ENCODE data around the gene ANKS6. TPM values are rescaled to one million over a fixed set of nuclear protein-coding genes. Genes with fewer than 3 reads are reported as not detected.

The ANKS6 gene
- polyA plus RNA-seq, 10 donors, result 9.8 to 18.5 (median 12.7) TPM

DNA sequence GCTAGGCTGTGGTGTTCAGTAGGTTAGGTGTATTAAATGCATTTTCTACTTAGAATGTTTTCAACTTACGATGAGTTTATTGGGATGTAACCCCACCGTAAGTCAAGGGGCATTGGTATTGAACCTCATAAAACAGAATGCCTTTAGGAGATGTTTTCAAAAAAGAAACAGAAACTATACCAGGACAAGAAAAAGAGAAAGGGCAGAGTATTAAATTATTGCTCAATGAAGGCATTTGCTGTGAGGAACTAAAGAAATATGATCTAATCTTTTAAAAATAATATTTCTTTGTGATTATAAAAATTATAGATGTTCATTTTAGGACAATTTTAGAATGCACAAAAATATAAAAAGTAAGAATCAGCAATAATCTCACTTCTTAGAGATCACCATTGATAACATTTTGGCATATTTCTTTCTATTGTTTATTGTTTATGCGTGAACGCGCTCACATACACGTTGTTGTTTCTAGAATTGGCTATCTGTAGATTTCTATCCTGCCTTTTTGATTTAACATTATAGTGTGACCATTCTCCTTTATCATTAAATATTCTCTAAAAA, 19.1 kb upstream of the ANKS6 start:
- DNase-seq, result no peak

DNA sequence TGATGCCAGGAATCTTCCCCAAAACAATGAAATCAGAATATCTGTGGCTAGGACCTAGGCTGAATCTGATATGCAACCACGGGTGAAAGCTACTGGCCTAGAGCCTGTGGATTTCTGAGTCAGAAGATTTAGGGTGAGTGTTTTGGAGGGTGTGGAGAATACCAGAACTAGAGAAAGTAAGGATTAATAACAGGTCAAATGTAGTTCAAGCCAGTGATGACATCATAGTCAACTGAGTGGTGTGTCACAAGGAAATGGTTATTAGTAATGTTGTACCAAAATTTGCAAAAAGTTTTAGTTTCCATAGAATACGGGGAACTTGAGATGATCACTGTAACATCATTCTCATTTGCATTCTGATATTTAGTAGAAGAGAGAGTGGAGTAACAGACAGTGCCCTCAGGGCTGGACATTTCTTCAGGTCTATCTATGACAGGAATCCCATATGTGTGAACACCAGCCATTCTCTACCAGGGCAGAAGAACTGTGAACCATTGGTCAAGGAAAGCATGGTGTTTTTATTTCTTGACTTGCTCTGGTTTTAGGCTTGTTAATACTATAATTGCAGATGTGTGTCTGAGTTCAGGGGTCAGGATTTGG, 14.8 kb upstream of the ANKS6 start:
- peak in 1 of 3 donors; percentile 62 for DNase-seq

DNA sequence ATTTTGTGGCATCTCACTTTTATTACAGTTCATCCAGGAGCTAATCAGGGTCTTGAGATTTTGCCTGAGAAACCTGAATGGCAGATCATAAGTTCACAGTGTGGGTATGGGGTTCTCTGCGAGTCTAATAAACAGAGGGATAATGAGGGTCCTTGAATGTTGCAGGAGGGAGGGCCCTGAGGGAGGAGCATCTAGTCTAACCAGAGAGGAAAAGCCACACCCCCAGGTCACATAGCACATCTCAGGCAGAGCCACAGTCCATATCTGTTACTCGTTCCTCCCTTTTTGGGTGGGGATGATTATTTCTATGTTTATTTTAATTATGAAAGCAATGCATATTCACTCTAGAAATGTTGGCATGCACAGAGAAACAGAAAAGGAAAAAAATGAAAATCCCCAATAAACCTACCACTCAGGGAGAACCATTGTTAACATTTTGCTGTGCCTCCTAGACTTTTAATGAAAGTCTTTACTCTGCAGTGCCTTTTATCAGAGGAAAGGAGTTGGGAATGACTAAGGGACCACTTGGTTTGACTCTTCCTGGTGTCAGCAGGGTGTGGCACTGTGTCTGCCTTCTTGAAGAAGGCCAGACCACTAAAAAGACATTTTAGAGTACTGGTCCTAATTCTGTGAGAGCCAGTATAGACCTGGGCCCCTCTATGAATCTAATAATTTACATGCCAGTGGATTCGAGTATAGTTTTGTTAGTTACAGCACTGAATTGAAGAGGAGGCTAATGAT, 13.9 kb upstream of the ANKS6 start:
- DNase-seq, result no peak

DNA sequence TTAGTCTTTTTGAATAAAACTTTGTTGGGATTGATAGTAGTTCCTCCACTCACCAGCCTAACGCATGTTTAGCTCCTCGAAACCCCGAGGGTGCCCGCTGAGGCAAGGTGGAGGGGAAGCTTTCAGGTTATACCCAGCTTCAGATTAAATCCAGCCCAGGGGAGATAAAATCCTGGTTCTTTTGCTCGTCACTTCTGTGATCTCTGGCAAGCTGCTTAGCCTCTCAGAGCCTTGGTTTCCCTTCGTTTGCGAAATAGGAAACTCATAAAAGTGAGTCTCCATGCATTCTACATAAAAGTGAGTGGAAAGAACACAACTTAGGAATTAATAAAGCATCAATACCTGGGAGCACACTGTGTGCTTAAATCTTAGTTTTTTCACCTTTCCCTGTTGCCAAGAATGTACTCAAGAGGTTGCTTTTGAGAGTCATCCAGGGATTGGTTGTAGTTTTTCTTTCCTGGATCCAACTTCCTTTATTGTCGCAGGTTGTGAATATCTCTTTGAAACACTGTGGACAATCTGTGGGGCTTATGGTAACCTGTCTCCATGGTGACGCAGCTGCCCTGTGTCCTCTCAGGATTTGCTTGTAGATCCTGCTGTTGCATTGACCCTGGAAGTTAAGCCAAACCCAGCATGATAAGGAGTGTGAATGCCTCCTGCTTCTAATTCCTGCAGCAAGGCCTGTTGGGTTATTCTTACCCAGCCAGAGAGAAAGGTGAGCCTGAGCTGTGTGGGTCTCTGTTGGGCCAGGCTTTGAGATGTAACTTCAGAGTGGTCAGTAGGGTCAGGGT, 13.2 kb upstream of the ANKS6 start:
- no peak for DNase-seq

DNA sequence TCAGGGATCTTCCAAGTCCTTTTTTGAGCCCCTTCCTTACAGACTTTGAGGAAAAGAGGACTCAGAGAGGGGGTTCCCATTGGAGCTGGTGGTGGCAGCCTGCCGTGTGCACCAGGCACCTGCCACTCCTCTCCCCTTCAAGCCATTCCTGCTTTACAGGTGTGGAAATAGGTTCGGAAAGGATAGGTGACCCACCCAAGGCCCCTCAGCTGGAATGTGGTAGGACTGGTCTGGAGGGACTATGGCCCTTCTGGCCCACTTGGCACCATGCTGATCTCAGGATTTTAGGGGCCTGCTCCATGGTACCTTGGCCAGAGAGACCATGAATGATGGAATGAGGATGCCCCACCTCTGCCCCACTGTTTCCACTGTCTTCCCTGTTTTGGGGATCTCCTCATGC, 12.5 kb upstream of the ANKS6 start:
- DNase-seq, result no peak

DNA sequence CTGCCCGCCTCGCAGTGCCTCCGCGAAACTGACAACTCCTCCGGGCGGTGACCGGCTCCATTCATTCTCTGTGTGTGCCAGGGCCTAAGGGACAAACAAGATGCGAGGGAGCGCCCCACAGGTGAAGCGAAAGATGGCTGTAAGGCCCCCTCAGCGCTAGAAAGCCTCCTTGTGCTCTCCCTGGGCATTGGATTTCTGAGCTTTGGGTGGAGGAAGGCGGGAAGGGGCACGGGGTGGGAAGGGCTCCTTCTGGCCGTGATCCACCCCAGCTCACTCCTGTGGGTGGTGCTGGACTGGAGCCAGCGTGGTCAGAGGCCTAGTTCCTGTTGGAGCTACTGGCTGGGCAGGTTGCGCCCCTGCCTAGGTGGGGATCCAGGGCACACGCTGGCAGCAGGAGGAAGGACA, 12.1 kb upstream of the ANKS6 start:
- DNase-seq, result no peak

DNA sequence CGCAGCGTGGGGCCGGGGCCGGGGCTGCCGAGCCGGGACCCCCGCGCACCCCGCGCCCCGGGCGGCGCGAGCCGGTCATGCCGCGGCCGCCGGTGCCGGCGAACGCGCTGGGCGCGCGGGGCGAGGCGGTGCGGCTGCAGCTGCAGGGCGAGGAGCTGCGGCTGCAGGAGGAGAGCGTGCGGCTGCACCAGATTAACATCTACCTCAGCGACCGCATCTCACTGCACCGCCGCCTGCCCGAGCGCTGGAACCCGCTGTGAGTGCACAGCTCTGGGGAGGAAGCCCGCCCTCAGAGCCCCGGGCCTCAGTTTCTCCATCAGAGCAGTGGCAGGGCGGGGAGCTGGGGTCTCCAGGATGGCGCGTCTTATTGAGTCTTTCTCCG, 11.4 kb upstream of the ANKS6 start:
- peak in 1 of 3 donors; percentile 51 for DNase-seq

DNA sequence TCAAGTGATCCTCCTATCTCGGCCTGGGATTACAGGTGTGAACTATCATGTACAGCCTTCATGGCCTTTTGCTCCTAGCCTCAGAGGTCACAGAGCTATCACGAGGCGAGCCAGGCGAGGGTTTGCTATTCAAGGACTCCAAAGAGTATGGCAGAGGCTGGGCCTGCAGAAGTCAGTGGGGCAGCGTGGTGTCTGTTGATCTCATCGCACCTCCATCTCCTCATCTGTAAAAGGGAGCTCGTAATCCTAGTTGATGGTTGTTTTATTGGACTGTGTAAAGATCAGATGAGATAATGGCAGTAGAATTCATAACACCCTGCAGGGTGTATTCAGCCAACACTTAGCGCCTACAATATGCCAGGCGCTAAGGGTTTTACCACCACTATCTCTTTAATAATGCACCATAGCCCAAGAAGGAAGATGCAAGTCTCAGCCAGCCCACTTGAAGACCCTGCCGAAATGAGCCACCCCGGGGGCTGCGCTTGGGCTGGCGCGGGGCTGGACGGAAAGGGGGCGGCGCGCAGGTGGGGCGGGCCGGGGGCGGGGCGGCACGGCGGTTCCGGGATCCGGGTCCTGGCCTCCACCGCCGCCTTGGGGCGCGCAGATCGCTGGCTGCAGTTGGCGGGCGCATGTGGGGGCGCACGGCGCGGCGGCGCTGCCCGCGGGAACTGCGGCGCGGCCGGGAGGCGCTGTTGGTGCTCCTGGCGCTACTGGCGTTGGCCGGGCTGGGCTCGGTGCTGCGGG, 10.9 kb upstream of the ANKS6 start, which contains the start of gene GALNT12:
TSS of gene GALNT12 (plus strand) at position 601 of the 744 bp plus-strand sequence. CDS start at position 630, 29 bp downstream.
- DNase-seq, result peak in 2 of 3 donors; percentile 31 to 53

DNA sequence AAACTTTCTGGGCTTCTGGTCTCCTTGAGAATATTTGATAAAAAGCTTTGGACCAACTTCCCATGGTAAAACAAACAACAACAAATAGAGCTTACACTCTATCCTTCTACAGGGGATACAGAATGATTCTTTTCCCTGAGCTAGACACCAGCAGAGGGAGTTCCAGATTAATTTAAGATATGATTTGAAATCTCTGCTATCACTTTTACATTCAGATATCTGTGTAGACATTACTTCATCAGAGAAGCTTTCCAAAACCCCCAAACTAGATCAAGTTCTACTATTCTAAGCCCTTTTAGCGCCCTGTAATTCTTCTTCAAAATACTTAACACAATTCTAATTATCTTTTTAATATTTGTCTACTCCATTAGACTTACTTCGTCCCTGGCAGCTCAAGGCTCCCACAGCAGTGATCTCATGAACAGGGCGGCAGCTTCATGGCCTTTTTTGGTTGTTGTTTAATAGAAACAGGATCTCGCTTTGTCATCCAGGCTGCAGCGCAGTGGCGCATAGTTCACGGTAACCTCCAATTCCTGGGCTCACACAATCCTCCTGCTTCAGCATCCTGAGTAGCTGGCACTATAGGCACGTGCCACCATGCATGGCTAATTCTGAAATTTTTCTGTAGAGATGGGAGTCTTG, 10.2 kb upstream of the ANKS6 start:
- peak in 2 of 3 donors; percentile 10 to 44 for DNase-seq

DNA sequence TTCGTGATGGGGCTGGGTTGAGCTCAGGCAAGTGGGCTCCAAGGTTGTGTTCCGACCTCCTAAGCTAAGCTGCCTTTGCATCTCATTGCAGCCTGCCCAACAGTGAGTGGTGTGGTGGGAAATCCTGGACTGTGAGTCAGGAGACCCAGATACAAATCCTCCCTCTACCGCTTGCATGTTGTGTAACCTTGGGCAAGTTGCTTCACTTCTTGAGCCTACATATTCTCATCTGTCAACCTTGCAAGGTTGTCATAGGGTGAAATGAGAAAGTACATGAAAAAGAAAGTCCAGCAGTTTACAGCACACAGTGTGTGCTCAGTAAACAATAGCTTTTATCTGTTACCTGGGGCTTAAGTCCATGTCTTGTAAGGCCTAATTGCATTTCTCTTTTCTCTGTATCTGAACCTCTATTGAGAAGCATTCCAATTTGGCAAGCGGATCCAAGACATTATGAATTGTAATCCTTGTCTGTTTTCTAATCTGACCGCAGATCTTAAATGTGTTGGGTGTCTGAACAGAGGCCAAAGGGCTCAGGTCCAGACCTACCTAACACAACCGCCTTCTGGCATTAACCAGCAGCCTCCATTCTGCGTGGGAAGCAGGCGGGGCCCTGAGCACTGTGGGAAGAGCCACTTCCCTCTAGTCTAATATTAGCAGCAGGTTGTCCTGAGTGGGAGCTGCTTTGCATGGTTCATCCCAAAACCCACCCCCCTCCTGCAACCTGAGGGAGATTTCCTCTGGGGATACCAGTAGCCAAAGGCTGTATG, 9.3 kb upstream of the ANKS6 start:
- no peak for DNase-seq

DNA sequence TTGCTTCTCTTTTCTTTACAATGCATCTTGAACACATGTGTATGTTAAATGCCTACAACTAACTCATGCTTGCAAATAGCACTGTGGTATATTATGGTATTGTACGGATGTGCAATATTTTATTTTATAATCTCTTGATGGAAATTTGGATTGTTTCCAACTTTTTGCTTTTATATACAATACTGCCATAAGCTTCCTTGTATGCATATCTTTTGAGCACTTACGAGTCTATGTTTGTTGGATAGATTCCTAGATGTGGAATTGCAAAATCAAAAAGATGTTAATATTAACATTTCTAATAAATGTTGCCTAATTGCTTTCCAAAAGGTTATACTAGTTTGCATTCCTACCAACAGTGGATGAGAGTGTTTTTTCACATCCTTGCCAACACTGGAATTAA, 7.7 kb upstream of the ANKS6 start:
- no peak for DNase-seq

DNA sequence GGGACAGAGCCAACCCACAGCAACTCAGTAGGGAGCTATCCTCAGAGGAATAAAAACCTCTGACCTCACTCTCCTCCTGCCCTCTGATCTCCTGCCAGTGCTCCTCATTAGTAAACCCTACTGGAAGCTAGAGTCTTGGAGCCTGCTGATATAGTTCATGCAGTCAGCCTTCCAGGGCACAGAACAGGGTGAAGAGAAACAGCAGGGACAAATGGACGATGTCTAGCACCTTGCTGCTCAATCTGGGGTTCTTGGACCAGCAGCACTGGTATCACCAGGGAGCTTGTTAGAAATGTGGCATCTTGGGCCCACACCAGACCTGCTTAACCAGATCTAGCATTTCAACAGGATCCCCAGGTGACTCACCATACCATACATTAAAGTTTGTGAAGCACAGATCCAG, 5.6 kb upstream of the ANKS6 start:
- DNase-seq, result no peak

DNA sequence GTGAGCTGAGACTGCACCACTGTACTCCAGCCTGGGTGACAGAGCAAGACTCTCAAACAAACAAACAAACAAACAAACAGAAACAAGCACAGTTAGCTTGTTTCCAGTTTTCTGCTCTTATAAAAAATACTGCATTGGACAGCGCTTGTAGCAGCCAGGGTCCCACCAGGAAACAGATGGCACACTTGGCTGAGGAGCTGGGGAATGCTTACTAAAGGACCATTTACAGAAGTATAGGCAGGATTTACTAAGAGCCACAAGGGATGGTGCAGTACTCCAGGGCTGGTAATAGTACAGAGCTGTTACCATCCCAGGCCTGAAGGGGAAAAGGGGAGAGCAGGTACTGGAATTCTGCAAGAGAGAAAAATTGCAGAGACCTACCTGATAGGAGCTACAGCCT, 5.2 kb upstream of the ANKS6 start:
- no peak for DNase-seq

DNA sequence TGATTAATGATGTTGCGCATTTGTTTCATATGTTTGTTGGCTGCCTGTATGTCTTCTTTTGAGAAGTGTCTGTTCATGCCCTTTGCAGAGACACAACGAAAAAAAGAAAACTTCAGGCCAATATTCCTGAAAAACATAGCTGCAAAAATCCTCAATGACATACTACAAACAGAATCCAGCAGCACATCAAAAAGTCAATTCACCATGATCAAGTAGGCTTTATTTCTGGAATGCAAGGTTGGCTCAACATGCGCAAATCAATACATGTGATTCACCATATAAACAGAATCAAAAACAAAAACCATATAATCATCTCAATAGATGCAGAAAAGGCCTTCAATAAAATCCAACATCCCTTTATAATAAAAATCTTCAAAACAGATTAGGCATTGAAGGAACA, 1.9 kb upstream of the ANKS6 start:
- DNase-seq, result no peak

DNA sequence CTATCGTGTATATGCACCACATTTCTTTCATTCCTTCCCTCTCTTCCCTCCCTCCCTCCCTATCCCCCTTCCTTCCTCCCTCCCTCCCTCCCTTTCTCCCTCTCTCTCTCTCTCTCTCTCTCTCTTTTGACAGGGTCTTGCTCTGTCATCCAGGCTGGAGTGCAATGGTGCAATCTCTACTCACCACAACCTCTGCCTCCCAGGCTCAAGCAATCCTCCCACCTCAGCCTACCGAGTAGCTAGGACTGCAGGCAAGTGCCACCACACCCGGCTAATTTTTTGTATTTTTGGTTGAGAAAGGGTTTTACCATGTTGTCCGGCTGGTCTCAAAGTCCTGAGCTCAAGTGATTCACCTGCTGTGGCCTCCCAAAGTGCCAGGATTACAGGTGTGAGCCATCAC, 1.1 kb upstream of the ANKS6 start:
- no peak for DNase-seq

DNA sequence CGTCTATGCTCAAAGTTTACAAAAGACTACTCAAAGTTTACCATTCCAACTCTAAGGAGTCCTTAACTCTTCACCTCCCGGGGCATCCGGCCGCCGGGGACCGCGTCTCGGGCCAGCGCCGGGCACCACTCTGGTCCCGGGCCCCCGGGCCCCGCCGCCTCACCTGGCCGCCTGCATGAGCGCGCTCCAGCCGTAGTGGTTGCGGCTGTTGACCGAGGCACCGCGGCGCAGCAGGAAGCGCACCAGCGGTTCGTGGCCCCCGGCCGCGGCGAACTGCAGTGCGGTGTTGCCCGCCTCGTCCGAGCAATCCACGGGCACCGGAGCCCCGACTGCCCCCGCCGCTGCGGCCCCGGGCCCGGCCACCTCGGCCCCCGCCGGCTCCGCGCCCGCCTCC, 388 bp downstream of the ANKS6 start:
- peak in 2 of 3 donors; percentile 26 to 62 for DNase-seq

DNA sequence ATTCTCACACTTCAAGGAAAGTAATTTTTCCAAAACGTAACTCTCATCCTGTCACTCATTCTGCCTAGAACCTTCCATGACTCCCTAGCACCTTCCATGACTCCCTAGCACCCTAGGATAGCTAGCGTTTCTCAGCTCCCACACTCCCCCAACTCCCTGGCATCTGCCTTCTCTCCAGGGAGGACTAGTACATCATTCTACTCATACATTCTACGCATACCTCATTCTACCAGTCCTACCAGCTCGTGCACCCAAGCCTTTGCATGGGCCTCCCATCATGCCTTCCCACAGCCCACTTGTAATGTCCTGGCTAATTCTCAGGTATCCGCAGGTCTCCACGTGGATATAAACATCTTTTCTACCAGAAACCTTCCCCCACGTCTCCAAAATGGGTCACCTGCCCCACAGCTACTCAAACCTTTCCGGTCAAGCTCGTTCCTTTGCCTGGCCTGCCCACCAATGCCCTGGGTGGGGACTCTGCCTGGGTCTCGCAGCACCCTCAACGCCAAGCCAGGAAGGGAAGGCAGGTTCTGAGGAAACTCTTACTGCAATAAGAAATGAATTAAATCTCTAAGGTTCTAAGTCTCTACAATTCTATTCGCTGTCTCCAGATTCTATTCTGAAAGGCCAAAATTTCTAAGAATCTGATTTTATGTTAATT, 930 bp downstream of the ANKS6 start:
- DNase-seq, result no peak

DNA sequence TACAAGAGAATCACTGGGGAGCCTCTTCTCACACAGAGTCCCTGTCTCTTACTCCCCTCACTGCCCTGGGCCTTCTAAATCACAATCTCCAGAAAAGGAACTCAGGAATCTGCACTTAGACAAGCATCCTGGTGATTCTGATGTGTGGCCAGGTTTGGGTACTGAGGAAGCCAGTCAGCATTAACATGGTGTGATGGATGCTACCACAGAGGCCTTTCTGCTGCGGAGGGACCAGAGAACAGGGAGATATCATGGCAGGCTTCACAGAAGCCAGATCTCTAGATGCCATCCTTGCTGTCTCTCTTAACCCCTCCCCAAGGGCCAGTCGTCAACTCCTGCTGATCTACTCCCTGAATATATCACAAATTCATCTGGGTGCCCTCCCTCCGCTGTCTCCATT, 1.6 kb downstream of the ANKS6 start:
- DNase-seq, result no peak

DNA sequence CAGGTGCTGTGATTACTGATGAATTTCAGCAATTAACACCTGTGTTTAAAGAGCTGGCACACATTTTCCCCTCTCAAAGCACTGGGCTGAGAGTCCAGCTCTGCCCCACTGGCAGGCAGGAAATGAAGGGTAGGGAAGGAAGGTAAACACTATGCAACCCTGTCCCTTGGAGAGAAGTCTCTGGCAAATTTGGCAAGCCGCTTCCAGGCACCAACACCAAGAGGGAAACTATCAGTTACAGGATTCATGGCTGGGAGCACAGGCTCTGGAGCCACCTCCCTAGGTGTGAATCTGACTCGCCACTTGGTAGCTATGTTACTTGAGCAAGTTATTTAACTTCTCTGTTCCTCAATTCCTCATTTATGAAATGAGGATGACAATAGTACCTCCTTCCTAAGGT, 3.3 kb downstream of the ANKS6 start:
- no peak for DNase-seq
